Erythroblast (primary cell): Measurements from ENCODE around the gene GSTCD.
A peak's percentile ranks its signal among the peaks of the same experiment; 100 is the strongest.
"Not testable (repeated sequence)": the region's sequence is repeated elsewhere in the genome, so short reads cannot be mapped to it uniquely, and the experiment has no call there.

ENCODE experiments used
- DNase-seq, 2 experiments: peaks; one replicate each; lab custom pipeline; 2025; lab: John Stamatoyannopoulos, UW
- GATA1 ChIP-seq: IDR thresholded peaks from 2 replicates; pipeline ENCODE4 v1.6.1; 2011; ENCODE audit warnings: low read depth, mild to moderate bottlenecking, control low read depth, low read length, moderate library complexity
- POLR2A ChIP-seq: IDR thresholded peaks from 2 replicates; pipeline ENCODE4 v1.6.1; 2011; ENCODE audit warnings: mild to moderate bottlenecking, low read length

GSTCD gene

DNA sequence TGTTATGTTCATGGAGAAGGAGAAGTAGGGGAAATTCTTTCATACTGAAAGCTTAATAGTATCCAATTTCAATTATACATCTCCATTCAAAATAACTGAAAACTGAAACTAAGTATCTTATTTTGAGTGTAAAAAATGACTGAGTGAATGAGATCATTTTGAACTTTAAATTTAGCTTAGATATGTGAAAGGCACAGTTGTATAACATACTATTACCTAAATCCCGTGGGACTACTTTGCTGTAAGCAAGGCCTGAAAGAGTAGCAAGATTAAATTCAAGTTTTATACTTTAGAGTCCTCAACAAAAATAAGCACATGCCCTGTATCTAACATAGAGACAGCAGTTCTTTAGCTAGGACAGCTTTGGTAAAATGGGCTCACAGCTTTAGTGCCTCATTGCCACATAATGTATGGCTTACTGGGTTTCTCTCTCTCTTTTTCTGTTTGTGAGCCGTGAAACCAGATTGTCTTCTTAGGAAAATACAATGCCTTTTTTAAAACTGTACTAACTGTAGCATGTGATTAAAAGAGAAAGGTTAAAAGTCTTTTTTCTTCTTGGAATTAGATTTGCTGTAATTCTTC, 43.2 kb downstream of the GSTCD start:
- DNase-seq = no peak
- TF ChIP-seq GATA1 (no peak), POLR2A (no peak)

DNA sequence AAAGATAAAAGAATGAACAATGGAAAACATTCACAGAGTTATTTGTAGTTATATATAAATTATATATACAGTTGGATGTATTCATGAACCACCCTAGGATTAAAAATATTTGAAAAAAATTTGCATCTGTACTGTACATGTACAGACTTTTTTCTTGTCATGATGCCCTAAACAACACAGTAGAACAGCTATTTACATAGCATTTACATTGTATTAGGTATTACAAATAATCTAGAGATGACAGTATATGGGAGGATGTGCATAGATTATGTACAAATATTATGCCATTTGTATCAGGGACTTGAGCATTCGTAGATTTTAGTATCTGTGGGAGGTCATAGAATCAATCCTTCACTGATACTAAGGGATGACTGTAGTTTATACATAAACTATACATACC, 44.8 kb downstream of the GSTCD start:
- DNase-seq = no peak
- TF ChIP-seq POLR2A (no peak), GATA1 (no peak)

DNA sequence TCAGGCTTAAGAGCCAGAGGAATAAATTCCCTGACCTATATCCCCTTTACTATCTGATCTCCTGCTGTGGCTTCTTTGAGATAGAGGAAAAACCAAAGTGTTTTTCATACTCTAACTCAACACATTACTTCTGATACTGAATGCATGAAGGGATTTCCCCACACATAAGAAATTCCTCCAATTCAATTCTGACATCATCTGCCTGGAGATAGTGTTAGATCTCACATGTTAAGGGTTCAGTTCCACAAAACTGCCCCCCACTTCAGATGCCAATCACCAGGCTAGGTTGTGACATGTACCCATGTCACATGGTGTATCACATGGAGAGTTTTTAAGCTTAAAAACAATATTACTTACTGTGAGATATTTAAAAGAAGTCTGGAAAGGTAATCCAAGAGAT, 46.8 kb downstream of the GSTCD start:
- TF ChIP-seq GATA1 = no peak
- no peak for TF ChIP-seq POLR2A

DNA sequence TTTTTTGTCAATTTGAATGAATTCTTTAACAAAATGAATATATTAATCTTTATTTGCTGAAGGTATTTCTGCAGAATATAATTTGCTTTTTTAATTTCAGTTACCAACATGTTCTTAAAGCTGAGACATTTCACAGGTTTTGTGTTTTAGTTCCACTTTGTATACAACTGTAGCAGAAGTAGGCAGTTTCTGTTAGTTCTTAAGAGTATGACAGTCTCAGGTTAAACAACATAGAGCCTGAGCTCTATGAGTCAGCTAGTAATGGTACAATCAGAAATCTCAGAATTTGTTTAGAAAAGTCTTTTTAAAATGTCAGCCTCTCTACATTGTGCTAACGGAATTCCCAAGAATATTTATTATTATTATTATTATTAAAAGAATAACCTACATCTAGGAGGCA, 50.4 kb downstream of the GSTCD start:
- no peak for TF ChIP-seq POLR2A
- no peak for TF ChIP-seq GATA1
- DNase-seq = no peak

More for the DNA sequence above, 46.8 kb downstream of the GSTCD start:
- no peak for DNase-seq

DNA sequence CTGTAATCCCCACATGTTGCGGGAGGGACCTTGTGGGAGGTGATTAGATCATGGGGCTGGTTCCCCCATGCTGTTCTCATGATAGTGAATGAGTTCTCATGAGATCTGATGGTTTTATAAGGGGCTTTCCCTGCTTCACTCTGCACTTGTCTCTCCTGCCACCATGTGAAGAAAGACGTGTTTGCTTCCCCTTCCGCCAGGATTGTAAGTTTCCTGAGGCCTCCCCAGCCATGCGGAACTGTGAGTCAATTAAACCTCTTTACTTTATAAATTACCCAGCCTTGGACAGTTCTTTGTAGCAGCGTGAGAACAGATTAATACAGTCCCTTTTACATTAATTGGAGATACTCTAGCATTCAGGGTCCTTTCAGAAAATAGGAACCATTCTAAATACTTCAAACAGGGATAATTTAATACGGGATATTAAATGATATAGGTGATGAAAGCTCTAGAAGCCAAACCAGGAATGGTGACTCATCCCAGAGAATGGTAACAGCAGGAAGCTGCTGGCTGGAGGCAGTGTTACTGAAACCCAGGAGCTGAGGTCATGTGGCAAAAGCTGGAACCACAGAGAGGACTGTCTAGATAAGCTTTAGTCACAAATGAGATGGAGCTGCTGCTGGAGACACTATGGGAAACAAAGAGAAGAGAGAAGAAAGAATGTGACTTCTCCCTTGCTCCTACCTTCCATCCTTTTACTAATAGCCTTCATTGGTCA, 57.3 kb downstream of the GSTCD start:
- DNase-seq = no peak
- no peak for TF ChIP-seq POLR2A

DNA sequence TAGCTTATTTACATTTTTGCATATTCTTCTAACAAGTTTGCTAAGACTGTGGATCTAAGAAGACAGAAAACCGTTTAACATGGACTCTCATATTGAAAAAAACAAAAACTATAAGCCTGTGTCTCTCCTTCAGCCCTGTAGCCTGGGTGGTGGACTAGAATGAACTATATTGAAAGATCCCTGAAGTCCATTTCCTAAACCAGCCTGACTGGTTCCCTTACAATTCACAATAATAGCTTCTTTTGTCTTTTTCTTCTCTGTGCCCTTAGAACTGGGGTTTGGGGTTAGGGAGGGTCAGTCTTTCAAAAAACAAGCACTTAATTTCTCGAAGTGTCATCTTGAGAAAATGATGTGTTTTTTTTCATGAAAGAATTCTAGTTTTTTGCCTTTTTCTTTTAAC, 59.0 kb downstream of the GSTCD start:
- DNase-seq = no peak
- TF ChIP-seq GATA1 = no peak
- TF ChIP-seq POLR2A = no peak

DNA sequence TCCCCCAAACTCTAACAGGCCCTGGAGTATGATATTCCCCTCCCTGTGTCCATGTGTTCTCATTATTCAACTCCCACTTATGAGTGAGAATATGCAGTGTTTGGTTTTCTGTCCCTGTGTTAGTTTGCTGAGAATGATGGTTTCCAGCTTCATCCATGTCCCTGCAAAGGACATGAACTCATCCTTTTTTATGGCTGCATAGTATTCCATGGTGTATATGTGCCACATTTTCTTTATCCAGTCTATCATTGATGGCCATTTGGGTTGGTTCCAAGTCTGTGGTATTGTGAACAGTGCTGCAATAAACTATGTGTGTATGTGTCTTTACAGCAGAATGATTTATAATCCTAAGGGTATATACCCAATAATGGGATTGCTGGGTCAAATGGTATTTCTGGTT, 61.9 kb downstream of the GSTCD start:
- not testable (repeated sequence) for DNase-seq

DNA sequence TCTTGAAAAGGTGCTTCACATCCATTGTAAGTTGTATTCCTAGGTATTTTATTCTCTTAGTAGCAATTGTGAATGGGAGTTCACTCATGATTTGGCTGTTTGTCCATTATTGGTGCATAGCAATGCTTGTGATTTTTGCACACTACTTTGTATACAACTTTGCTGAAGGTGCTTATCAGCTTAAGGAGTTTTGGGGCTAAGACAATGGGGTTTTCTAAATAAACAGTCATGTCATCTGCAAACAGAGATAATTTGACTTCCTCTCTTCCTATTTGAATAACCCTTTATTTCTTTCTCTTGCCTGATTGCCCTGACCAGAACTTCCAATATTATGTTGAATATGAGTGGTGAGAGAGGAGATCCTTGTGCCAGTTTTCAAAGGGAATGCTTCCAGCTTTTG, 63.5 kb downstream of the GSTCD start:
- DNase-seq = peak in 1 of 2 experiments; percentile 1

DNA sequence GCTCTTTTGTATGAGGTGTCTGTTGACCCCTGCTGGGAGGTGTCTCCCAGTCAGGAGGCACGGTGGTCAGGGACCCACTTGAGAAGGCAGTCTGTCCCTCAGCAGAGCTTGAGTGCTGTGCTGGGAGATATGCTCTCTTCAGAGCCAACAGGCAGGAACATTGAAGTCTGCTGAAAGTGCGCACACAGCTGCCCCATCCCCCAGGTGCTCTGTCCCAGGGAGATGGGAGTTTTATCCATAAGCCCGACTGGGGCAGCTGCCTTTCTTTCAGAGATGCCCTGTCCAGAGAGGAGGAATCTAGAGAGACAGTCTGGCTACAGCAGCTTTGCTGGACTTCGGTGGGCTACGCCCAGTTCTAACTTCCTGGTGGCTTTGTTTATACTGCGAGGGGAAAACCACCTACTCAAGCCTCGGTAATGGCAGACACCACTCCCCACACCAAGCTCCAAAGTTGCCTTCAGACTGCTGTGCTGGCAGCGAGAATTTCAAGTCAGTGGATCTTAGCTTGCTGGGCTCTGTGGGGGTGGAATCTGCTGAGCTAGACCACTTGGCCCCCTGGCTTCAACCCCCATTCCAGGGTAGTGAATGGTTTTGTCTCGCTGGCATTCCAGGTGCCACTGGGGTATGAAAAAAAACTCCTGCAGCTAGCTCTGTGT, 67.3 kb downstream of the GSTCD start:
- DNase-seq = not testable (repeated sequence)

DNA sequence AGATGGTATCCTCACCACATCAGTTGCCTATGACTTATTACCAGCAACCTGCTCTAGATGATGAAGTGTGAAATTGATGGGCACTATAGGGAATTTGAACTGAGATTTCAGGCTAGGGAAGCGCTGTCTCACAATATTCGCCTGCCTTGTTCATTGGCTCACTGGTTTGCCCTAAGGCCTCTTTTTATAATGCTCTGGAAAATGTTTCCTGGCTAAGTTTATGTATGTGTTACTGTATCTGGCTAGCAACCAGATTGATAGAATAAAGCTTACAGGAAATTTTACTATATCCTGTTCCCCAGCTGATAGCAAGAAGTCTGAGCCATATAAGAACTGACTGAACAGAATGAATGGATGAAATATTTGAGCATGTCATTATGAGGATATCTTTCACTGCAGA, 71.6 kb downstream of the GSTCD start:
- TF ChIP-seq GATA1 (no peak), POLR2A (no peak)
- DNase-seq = no peak

DNA sequence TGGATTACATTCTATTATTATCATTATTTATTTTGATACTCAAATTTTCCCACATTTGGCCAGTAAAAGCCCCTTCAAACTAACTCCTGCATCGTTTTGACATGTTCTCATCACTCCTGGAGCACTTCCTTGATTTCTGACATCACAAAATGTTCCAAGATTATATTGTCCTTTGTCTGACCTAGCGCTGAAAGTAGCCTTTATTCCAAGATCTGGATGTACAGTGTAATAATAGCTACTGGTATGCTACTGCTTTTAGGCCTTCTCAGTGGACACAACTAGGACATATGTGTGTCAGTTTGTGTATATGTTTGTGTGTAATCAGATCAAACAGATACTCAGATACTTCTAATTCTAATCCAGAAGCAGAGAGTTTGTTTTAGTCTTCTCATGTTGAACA, 76.2 kb downstream of the GSTCD start:
- TF ChIP-seq GATA1 (no peak), POLR2A (no peak)

DNA sequence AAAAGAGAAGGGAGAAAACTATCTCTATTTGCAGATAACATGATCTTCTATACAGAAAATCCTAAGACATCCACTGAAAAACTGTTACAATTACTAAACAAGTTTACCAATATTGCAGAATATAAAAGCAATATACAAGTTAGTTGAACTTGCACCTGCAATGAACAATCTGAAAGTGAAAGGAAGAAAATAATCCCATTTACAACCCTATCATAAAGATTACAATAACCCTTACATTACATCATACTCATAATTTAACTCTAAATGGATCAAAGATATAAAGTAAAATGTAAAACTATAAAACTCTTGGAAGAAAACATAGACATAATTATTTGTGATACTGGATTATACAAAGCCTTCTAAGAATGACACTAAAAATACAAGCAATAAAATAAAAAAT, 77.2 kb downstream of the GSTCD start:
- no peak for DNase-seq
- TF ChIP-seq GATA1 (no peak), POLR2A (no peak)

More for the DNA sequence above, 76.2 kb downstream of the GSTCD start:
- no peak for DNase-seq

DNA sequence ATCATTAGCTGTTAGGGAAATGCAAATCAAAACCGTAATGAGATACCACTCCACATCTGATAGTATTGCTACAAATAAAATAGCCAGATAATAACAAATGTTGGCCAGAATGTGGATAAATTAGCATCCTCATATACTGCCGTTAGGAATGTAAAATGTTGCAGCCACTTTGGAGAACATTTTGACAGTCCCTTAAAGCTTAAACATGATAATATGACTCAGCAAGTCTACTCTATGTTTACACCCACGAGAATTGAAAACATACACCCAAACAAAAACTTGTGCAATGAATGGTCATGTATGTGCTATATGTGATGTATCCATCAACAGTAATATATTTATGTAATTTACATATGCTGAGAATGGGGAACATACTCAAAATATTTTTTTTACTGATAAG, 78.2 kb downstream of the GSTCD start:
- TF ChIP-seq GATA1 = no peak
- no peak for TF ChIP-seq POLR2A

DNA sequence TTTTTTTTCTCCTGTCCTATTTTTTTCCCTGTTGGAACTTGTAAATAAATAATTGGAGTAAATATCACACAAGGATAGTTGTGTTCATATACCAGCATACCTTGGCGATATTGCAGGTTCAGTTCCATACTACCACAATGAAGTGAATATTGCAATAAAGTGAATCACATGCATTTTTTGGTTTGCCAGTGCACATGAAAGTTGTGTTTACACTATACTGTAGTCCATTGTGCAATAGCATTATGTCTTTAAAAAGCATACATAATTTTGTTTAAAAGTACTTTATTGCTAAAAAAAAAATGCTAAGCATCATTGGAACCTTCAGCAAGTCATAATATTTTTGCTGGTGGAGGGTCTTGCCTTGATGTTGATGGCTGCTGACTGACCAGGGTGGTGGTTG, 88.6 kb downstream of the GSTCD start:
- DNase-seq = no peak
- TF ChIP-seq GATA1 (no peak), POLR2A (no peak)

More for the DNA sequence above, 78.2 kb downstream of the GSTCD start:
- peak in 1 of 2 experiments; percentile 18 for DNase-seq

DNA sequence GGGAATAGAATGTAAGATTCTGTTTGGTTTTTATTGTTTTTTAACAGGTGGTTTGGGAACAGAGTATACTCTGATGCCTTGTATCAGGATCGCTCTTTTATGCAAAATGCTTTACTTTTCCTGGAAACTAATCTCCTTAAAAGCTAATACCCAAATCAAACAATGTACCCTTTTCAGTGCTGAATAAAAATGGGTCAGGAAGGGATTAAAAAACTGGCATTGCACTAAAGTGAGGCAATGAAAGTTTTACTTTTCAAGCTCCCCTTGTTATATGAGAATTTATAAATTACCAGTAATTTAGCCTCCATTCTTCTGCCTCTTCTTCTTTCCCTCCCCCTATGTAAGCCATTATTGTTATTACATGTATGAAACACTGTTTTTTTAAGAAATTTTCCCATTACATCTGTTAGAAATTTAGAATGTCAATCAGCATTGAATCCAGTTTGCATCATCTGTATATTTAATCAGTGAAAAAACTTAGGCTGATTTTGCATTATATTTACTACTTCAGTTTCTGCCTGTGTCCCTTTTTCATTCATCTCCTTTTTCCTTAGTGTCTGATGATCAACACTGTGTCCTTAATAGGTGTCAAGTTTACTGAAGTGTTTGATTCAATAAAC, 97.0 kb downstream of the GSTCD start:
- TF ChIP-seq POLR2A (no peak), GATA1 (no peak)
- DNase-seq = no peak

DNA sequence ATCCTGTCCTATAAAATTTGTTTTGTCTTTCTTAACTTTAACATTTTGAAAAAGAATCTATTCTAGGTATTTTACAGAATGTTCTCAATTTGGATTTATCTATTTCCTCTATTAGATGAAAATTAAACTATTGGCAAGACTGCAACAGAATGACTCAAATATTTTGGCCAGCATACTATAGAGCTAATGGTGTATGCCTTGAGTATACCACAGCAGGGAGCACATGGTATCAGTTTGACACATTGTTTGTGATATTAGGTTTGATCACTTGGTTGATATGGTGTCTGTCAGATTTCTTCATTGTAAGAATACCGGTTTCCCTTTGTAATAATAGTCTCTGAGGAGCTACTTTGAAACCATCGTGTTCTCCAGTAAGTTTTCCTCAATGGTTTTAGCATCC, 98.9 kb downstream of the GSTCD start:
- TF ChIP-seq POLR2A (no peak), GATA1 (no peak)

More for the DNA sequence above, 98.9 kb downstream of the GSTCD start:
- DNase-seq = no peak
